HepG2 (cell line): ENCODE results near the gene TMEM127. TPM values are rescaled to one million over a fixed set of nuclear protein-coding genes. Genes with fewer than 3 reads are reported as not detected.

Experiments
- ATAC-seq: fragments of 200-7000 bp; cut with Tn5 transposase; 3 replicates; pipeline ENCODE4 v1.9.1; 2020; ENCODE audit warnings: mild to moderate bottlenecking, moderate library complexity
- BruUV-seq: library from RNA; stranded (reverse); fragments of 400-500 nt; replicated peaks from 2 replicates; lab custom pipeline; 2021; lab: Mats Ljungman, UMichigan
- CTCF ChIA-PET: fragments of 300-600 bp; formaldehyde crosslinking; extraction: SDS; loops from one replicate; lab custom pipeline; 2021; ENCODE audit warnings: low total read pairs, inconsistent platforms, low intra/inter-chr PET ratio; lab: Yijun Ruan, JAX
- POLR2A ChIA-PET: fragments of 350-600 bp; sonication (Branson Sonifier 250); formaldehyde crosslinking; loops from one replicate; lab custom pipeline; 2020; ENCODE audit warnings: antibody characterized with exemption, inconsistent platforms; lab: Yijun Ruan, JAX
- DNase-seq: peaks from one replicate; pipeline ENCODE4 v3.0.0-alpha.2; 2015; ENCODE audit warnings: low spot score
- FAIRE-seq: peaks from 3 replicates; lab custom pipeline; 2011; peaks lifted over from hg19 to GRCh38; lab: Jason Lieb, UNC
- H2AFZ ChIP-seq: one replicate; pipeline ENCODE4 v1.6.1; 2011; ENCODE audit warnings: low read length, inconsistent platforms
- H3K27ac ChIP-seq: fragments of 300-600 bp; 3 replicates; pipeline ENCODE4 v1.8.0; 2011; ENCODE audit warnings: mixed run types, mild to moderate bottlenecking, mixed read lengths, low read length, inconsistent platforms; ENCODE audit not compliant: insufficient read depth; ENCODE audit errors: extremely low read length
- H3K27me3 ChIP-seq, 2 experiments: fragments of 200-600 bp in 1 of 2; 2 replicates in 1 of 2; 3 replicates in 1 of 2; pipeline versions ENCODE4 v1.6.0 to v1.8.0; 2011; ENCODE audit warnings: low read length in 2 of 2, mild to moderate bottlenecking in 2 of 2, moderate library complexity in 2 of 2, inconsistent platforms in 1 of 2; ENCODE audit not compliant: insufficient read depth in 2 of 2, control insufficient read depth in 1 of 2
- H3K36me3 ChIP-seq, 2 experiments: fragments of 200-600 bp in 1 of 2; replicated peaks in 1 of 2; 2 replicates in 1 of 2; 3 replicates in 1 of 2; pipeline versions ENCODE4 v1.5.1 to v1.8.0; 2011; ENCODE audit warnings: low read length in 2 of 2, inconsistent platforms in 1 of 2; ENCODE audit not compliant: insufficient read depth in 2 of 2, control insufficient read depth in 1 of 2
- H3K4me1 ChIP-seq: 2 replicates; pipeline ENCODE4 v1.5.1; 2012; ENCODE audit warnings: low read length, inconsistent platforms; ENCODE audit not compliant: insufficient read depth
- H3K4me2 ChIP-seq: 2 replicates; pipeline ENCODE4 v1.6.0; 2011; ENCODE audit warnings: low read depth, low read length, inconsistent platforms
- H3K4me3 ChIP-seq, 3 experiments: fragments of 200-600 bp in 1 of 3; sonication (generic), shearing (Covaris generic) in 1 of 3; replicated peaks in 1 of 3; 2 replicates each; pipeline ENCODE4 v1.5.1; 2011 to 2016; ENCODE audit warnings: low read length in 3 of 3, inconsistent platforms in 2 of 3, low read depth in 2 of 3, mild to moderate bottlenecking in 2 of 3, control low read depth in 1 of 3, mixed read lengths in 1 of 3; ENCODE audit not compliant: insufficient read depth in 1 of 3
- H3K79me2 ChIP-seq: one replicate; pipeline ENCODE4 v1.6.1; 2011; ENCODE audit warnings: low read length, inconsistent platforms; ENCODE audit not compliant: insufficient read depth
- H3K9ac ChIP-seq: 2 replicates; pipeline ENCODE4 v1.6.0; 2011; ENCODE audit warnings: mild to moderate bottlenecking, low read depth, low read length, inconsistent platforms; ENCODE audit not compliant: insufficient read depth
- H3K9me3 ChIP-seq: 2 replicates; pipeline ENCODE4 v1.5.1; 2012; ENCODE audit warnings: mild to moderate bottlenecking, low read length
- H4K20me1 ChIP-seq: 2 replicates; pipeline ENCODE4 v1.6.0; 2011; ENCODE audit warnings: inconsistent platforms, mild to moderate bottlenecking, low read length, moderate library complexity; ENCODE audit not compliant: insufficient read depth
- AGO2 ChIP-seq: fragments of 200-400 bp; formaldehyde crosslinking; optimal IDR thresholded peaks from 2 replicates; pipeline ENCODE3; 2017; ENCODE audit warnings: mild to moderate bottlenecking, low read depth, low read length, moderate library complexity
- HDAC1 ChIP-seq: sonication (generic); formaldehyde crosslinking; IDR thresholded peaks from 2 replicates; pipeline ENCODE4 v1.5.1; 2020; ENCODE audit warnings: mild to moderate bottlenecking, missing genetic modification reagents
- HNF4G ChIP-seq, 2 experiments: sonication (generic) in 1 of 2; formaldehyde crosslinking in 1 of 2; IDR thresholded peaks; 2 replicates each; pipeline versions ENCODE4 v1.4.0 to v1.6.1; 2011 to 2020; ENCODE audit warnings: borderline replicate concordance in 2 of 2, low read depth in 2 of 2, mild to moderate bottlenecking in 2 of 2, low read length in 1 of 2, missing genetic modification reagents in 1 of 2, moderate library complexity in 1 of 2
- KDM2A ChIP-seq: sonication (generic); formaldehyde crosslinking; IDR thresholded peaks from 2 replicates; pipeline ENCODE4 v1.4.0; 2020; ENCODE audit warnings: low read depth, missing genetic modification reagents, borderline replicate concordance
- NFKBIZ ChIP-seq: IDR thresholded peaks from 2 replicates; pipeline ENCODE4 v1.6.1; 2018; ENCODE audit warnings: missing genetic modification reagents, missing compliant biosample characterization
- NKX3-1 ChIP-seq: sonication (generic); formaldehyde crosslinking; IDR thresholded peaks from 2 replicates; pipeline ENCODE4 v1.5.0; 2020; ENCODE audit warnings: missing genetic modification reagents
- POLR2G ChIP-seq: fragments of 200-400 bp; formaldehyde crosslinking; IDR thresholded peaks from 2 replicates; pipeline ENCODE4 v1.6.1; 2018; ENCODE audit warnings: mild to moderate bottlenecking, low read depth, low read length, moderate library complexity
- RBFOX2 ChIP-seq: fragments of 200-400 bp; formaldehyde crosslinking; IDR thresholded peaks from 2 replicates; pipeline ENCODE4 v1.6.1; 2017; ENCODE audit warnings: low read depth, mild to moderate bottlenecking, low read length
- RBM39 ChIP-seq: fragments of 200-400 bp; formaldehyde crosslinking; IDR thresholded peaks from one replicate; pipeline ENCODE4 v1.6.1; 2018; ENCODE audit warnings: antibody characterized with exemption, mild to moderate bottlenecking, low read depth, low read length; ENCODE audit not compliant: poor library complexity, severe bottlenecking
- ZKSCAN1 ChIP-seq: fragments of 150-350 bp; IDR thresholded peaks from 2 replicates; pipeline ENCODE4 v1.6.1; 2014; ENCODE audit warnings: low read length
- ZKSCAN8 ChIP-seq: IDR thresholded peaks from 2 replicates; pipeline ENCODE4 v1.6.1; 2016; ENCODE audit warnings: borderline replicate concordance, missing genetic modification reagents, missing compliant biosample characterization
- ZNF563 ChIP-seq: sonication (generic); formaldehyde crosslinking; IDR thresholded peaks from 2 replicates; pipeline ENCODE4 v1.8.0; 2022; ENCODE audit warnings: mild to moderate bottlenecking, moderate library complexity, missing genetic modification reagents
- ZNF816 ChIP-seq: sonication (generic); formaldehyde crosslinking; IDR thresholded peaks from 2 replicates; pipeline ENCODE4 v1.8.0; 2022; ENCODE audit warnings: missing genetic modification reagents, mild to moderate bottlenecking, borderline replicate concordance
- WGBS: methylation state at CpG from one replicate; pipeline ENCODE4 v1.1.6; 2017; ENCODE audit warnings: low lambda C conversion rate; 5-methylcytosine and 5-hydroxymethylcytosine counted together
- in situ Hi-C: cut with HindIII; loops from 2 replicates; pipeline ENCODE4 v1.10.0; 2017; ENCODE audit warnings: low pct_unique_long_range_greater_than_20kb; ENCODE audit not compliant: extremely low pct_ligation_motif_present
- intact Hi-C: fragments of 100-400 bp; cut with micrococcal nuclease; formaldehyde crosslinking; loops from one replicate; pipeline ENCODE4 v1.10.0; 2022; ENCODE audit not compliant: unreplicated experiment
- polyA plus RNA-seq, 8 experiments: library from polyadenylated mRNA; depleted of rRNA in 3 of 8; stranded (reverse) in 7 of 8; unstranded in 1 of 8; fragments of >200 nt; fragmentation: Illumina TruSeq in 4 of 8; extraction: Trizol in 4 of 8; gene quantifications; 2 replicates each; pipeline versions ENCODE4 v1.2.1 to v1.2.3, GENCODE V29; 2011 to 2016; ENCODE audit warnings: low read depth in 4 of 8, missing spikeins in 1 of 8, mixed read lengths in 1 of 8; ENCODE audit not compliant: insufficient read depth in 1 of 8
- total RNA-seq, 5 experiments: library from RNA; depleted of rRNA; stranded (reverse); fragments of >200 nt; fragmentation: Illumina TruSeq; extraction: Trizol; gene quantifications; 2 replicates each; pipeline ENCODE4 v1.2.3, GENCODE V29; 2016; ENCODE audit warnings: low read depth in 1 of 5
- TF ChIP-seq, protein P1 (sequence below): sonication (generic); formaldehyde crosslinking; conservative IDR thresholded peaks from 2 replicates; pipeline ENCODE4 v1.8.1; 2023; ENCODE audit warnings: missing genetic modification reagents
- TF ChIP-seq, protein P2 (sequence below): sonication (generic); formaldehyde crosslinking; IDR thresholded peaks from 2 replicates; pipeline ENCODE4 v1.8.1; 2023; ENCODE audit warnings: mild to moderate bottlenecking, moderate library complexity, missing genetic modification reagents

Gene TMEM127
- total and polyA plus RNA-seq, 2 of the 13 experiments (the other 11 are each of a cell fraction or from before 2014, with no cell fraction given) = 21.5 to 33.9 TPM

DNA sequence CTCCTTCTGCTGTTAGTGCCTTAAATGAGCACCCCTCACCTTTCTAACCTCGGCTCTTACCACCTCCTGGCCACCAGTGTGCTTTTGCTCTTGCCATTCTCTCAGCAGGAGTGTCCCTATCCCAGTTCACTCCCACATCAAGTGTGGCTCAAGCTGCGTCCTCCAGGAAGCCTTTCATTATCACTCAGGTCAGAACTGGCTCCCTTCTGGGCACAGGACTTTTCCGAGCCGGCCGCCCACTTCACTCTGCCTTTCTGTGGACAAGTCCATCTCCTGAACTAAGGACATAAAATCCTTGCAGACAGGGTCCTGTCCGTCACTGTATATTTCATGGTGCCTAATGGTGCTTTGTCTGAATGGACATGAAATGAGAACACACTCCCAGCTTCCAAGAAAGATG is 15.6 kb downstream of the TMEM127 start:
- CTCF ChIA-PET = no interaction called here
- H4K20me1 ChIP-seq = no peaks in the 10 kb centered on the region
- no peak overlapping the region for H3K9ac ChIP-seq
- TF ChIP-seq ZNF816 (CRISPR knock-in tag) (no peak), POLR2G (peak; percentile 44; the same call in 1 of the 2 replicates)
- TF ChIP-seq, protein P1, sequence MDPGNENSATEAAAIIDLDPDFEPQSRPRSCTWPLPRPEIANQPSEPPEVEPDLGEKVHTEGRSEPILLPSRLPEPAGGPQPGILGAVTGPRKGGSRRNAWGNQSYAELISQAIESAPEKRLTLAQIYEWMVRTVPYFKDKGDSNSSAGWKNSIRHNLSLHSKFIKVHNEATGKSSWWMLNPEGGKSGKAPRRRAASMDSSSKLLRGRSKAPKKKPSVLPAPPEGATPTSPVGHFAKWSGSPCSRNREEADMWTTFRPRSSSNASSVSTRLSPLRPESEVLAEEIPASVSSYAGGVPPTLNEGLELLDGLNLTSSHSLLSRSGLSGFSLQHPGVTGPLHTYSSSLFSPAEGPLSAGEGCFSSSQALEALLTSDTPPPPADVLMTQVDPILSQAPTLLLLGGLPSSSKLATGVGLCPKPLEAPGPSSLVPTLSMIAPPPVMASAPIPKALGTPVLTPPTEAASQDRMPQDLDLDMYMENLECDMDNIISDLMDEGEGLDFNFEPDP = 0 out of 2 replicates have a peak, but pooled peaks have one; percentile 54
- no peak overlapping the region for H2AFZ ChIP-seq
- no peak overlapping the region for H3K4me3 ChIP-seq
- H3K27me3 ChIP-seq = no peaks in the 10 kb centered on the region
- no peaks in the 10 kb centered on the region for H3K9me3 ChIP-seq
- no peak overlapping the region for H3K4me2 ChIP-seq
- peaks cover 25% of the 10 kb centered on the region for H3K4me1 ChIP-seq
- in situ Hi-C loops (no loop called here), intact Hi-C loops (loop anchor here (5.0 kb wide), 1 partner anchor 257 kb away; the partner anchor contains the start of gene NEURL3)
- H3K27ac ChIP-seq = no peak overlapping the region
- POLR2A ChIA-PET = interaction anchor here (3.8 to 6.5 kb wide), 2 partner anchors 11 to 17 kb away, joined by 35 to 63 read pairs; partner anchors contain the start of genes CIAO1 and TMEM127
- H3K79me2 ChIP-seq = no peaks in the 10 kb centered on the region
- ATAC-seq (no peak), DNase-seq (no peak), FAIRE-seq (no peak)
- BruUV-seq = no TSS peak
- WGBS = 94% methylated on average over 6 of the region's 6 CpGs
- peaks cover 18 to 29% of the 10 kb centered on the region in 2 experiments for H3K36me3 ChIP-seq

DNA sequence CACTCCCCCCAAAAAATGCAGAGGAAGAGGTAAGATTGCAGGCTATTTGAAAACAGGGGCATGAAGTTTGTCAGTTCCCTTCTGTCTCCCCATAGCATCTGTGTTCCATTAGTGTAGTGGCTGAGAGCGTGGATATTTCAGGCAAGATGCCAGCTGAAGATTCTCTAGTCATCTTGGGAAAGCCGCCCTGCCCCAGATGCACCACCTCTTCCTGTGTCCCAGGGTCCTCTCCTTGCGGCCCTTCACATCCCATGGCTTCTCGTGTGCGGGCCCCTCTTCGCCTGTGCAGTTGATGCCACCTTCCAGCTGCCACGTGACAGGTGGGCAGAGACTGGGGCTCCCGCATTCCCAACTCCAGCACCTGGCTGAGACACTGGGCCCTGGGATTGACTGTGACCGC is 16.1 kb downstream of the TMEM127 start:
- Histone ChIP-seq H3K79me2 (no peaks in the 10 kb centered on the region), H3K9me3 (no peaks in the 10 kb centered on the region), H3K4me2 (no peak overlapping the region), H3K4me1 (peaks cover 25% of the 10 kb centered on the region), H2AFZ (no peak overlapping the region), H3K27me3 (no peaks in the 10 kb centered on the region), H3K9ac (no peak overlapping the region), H3K4me3 (no peak overlapping the region), H4K20me1 (no peaks in the 10 kb centered on the region), H3K27ac (no peak overlapping the region), H3K36me3 (peaks cover 13 to 23% of the 10 kb centered on the region in 2 experiments)
- ATAC-seq = no peak
- in situ Hi-C loops = no loop called here
- ChIA-PET POLR2A (interaction anchor here (1.4 to 1.5 kb wide), 2 partner anchors 11 to 41 kb away, joined by 5 to 6 read pairs; partner anchors contain the start of gene STARD7), CTCF (no interaction called here)
- TSS peak; percentile 16 for BruUV-seq
- no peak for FAIRE-seq
- intact Hi-C loops = loop anchor here (5.0 kb wide), 1 partner anchor 258 kb away; the partner anchor contains the start of gene NEURL3
- WGBS = 97% methylated on average over 9 of the region's 9 CpGs
- DNase-seq = no peak
- TF ChIP-seq AGO2 = peak; percentile 93
- TF ChIP-seq ZKSCAN1 = no peak
- TF ChIP-seq HNF4G (IDR thresholded peaks at IDR 0.05; ENCODE audit: borderline replicate concordance, low read depth, low read length) = no peak
- TF ChIP-seq HNF4G (CRISPR knock-in tag; IDR thresholded peaks at IDR 0.05; ENCODE audit: borderline replicate concordance, low read depth) = no peak
- peak; percentile 21; the same call in 1 of the 2 replicates for TF ChIP-seq KDM2A (CRISPR knock-in tag)
- TF ChIP-seq, protein P2, sequence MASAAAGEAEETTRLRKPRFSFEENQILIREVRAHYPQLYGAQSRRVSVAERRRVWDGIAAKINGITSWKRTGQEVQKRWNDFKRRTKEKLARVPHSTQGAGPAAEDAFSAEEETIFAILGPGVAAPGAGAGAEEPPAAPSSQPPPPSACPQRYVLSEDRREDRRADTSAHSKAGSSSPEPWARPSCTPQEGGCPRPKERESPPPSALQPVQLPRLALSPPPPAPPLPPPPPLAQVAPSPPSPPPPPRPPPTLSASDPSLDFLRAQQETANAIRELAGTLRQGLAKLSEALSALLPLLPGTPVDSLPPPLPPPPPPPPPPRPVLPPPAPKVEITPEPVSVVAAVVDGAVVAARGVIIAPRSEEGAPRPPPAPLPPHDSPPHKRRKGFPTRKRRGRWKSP (CRISPR knock-in tag) = no peak
- TF ChIP-seq ZKSCAN8 (CRISPR knock-in tag) = no peak
- TF ChIP-seq RBFOX2 = 0 out of 2 replicates have a peak, but pooled peaks have one; percentile 23
- no peak for TF ChIP-seq RBM39
- TF ChIP-seq HDAC1 (CRISPR knock-in tag) = no peak
- no peak for TF ChIP-seq NFKBIZ (CRISPR knock-in tag)
- TF ChIP-seq POLR2G = 0 out of 2 replicates have a peak, but pooled peaks have one; percentile 46
- no peak for TF ChIP-seq NKX3-1 (CRISPR knock-in tag)
- peak; percentile 39; the same call in 1 of the 2 replicates for TF ChIP-seq ZNF563 (CRISPR knock-in tag)
